Stomach (tissue), 9 donors: Measurements from ENCODE around the gene CD36. TPM values are rescaled to one million over a fixed set of nuclear protein-coding genes. Genes with fewer than 3 reads are reported as not detected.

Experiments
- DNase-seq, 2 donors: peaks; one replicate each; pipeline versions ENCODE4 v3.0.0 to v3.0.0-alpha.2; 2013 to 2019
- H3K27ac ChIP-seq, 5 donors: fragments of 200-600 bp in 4 of 5; sonication (generic) in 4 of 5; one replicate each; pipeline ENCODE4 v1.5.1; 2013 to 2019; ENCODE audit warnings: mild to moderate bottlenecking in 1 of 5, moderate library complexity in 1 of 5
- H3K27me3 ChIP-seq, 3 donors: fragments of 200-600 bp; sonication (generic); one replicate each; pipeline ENCODE4 v1.5.1; 2017 to 2019; ENCODE audit warnings: mixed run types in 1 of 3
- H3K36me3 ChIP-seq, 4 donors: fragments of 200-600 bp; sonication (generic); 1 replicate in 3 of 4; 2 replicates in 1 of 4; pipeline ENCODE4 v1.5.1; 2016 to 2019
- H3K4me1 ChIP-seq, 4 donors: fragments of 200-600 bp; sonication (generic); one replicate each; pipeline ENCODE4 v1.5.1; 2016 to 2019
- H3K4me3 ChIP-seq, 4 donors: fragments of 200-600 bp; sonication (generic) in 3 of 4; one replicate each; pipeline ENCODE4 v1.5.1; 2016 to 2019; ENCODE audit warnings: mild to moderate bottlenecking in 1 of 4
- H3K9me3 ChIP-seq, 4 donors: fragments of 200-600 bp; sonication (generic); one replicate each; pipeline ENCODE4 v1.5.1; 2016 to 2019
- CTCF ChIP-seq, 7 experiments: fragments of 450-650 bp in 4 of 7; fragments of 200-600 bp in 3 of 7; sonication (generic) in 3 of 7; IDR thresholded peaks; one replicate each; pipeline ENCODE4 v1.5.1; 2016 to 2019; ENCODE audit warnings: antibody characterized with exemption in 7 of 7, control low read depth in 2 of 7, mild to moderate bottlenecking in 1 of 7
- EP300 ChIP-seq: sonication (generic); formaldehyde crosslinking; IDR thresholded peaks from one replicate; pipeline ENCODE4 v1.6.1; 2017; ENCODE audit warnings: antibody characterized with exemption
- POLR2A ChIP-seq, 4 donors: fragments of 450-650 bp; IDR thresholded peaks; one replicate each; pipeline ENCODE4 v1.6.1; 2016; ENCODE audit warnings: antibody characterized with exemption in 4 of 4, control low read depth in 2 of 4, mild to moderate bottlenecking in 1 of 4, moderate library complexity in 1 of 4
- POLR2AphosphoS5 ChIP-seq, 3 donors: sonication (generic); formaldehyde crosslinking; IDR thresholded peaks; one replicate each; pipeline ENCODE4 v1.6.1; 2016; ENCODE audit warnings: antibody characterized with exemption in 3 of 3
- WGBS, 5 donors: extraction: QIAGEN DNeasy Blood & Tissue Kit in 3 of 5; methylation state at CpG; one replicate each; pipeline versions ENCODE4 v1.1.5 to v1.1.7; 2013 to 2018; 5-methylcytosine and 5-hydroxymethylcytosine counted together
- intact Hi-C: fragments of 100-400 bp; cut with DNase I; formaldehyde crosslinking; loops from one replicate; pipeline ENCODE4 v1.15.1; 2023; ENCODE audit warnings: low total_unique reads
- polyA plus RNA-seq, 3 donors: library from polyadenylated mRNA; stranded (reverse); fragments of 200-250 nt; gene quantifications; one replicate each; pipeline ENCODE4 v1.2.3, GENCODE V29; 2013
- total RNA-seq, 5 donors: library from RNA; depleted of rRNA; stranded (reverse); fragments of >200 nt; gene quantifications; one replicate each; pipeline versions ENCODE4 v1.1.0 to v1.2.3, GENCODE V29; 2014 to 2016
- donor health status: healthy with polysubstance abuse.
- donor health status: Bipolar disorder and iron deficiency.
- donor health status: healthy.

The CD36 gene
- total and polyA plus RNA-seq, 8 donors, result 5.5 to 346 (median 33.5) TPM

- H3K36me3 ChIP-seq, result no peaks in the 10 kb centered on the region
- H3K27me3 ChIP-seq, result no peaks in the 10 kb centered on the region
- DNase-seq, result no peak
- TF ChIP-seq CTCF (IDR thresholded peaks at IDR 0.05) (no peak), EP300 (no peak), POLR2AphosphoS5 (IDR thresholded peaks at IDR 0.05) (peak in 1 of 3 donors; percentile 23), POLR2A (IDR thresholded peaks at IDR 0.05) (no peak)
- peak overlapping the region in 1 of 5 donors; percentile 11 for H3K27ac ChIP-seq
- H3K4me3 ChIP-seq, result no peak overlapping the region
- peaks cover 12 to 60% (median 39%) of the 10 kb centered on the region in 4 donors for H3K4me1 ChIP-seq
- intact Hi-C loops, result no loop called here
- no peaks in the 10 kb centered on the region for H3K9me3 ChIP-seq
Observed at GRCh38 chr7:80608336-80608735, 30.1 kb upstream of the CD36 start.

- H3K4me3 ChIP-seq, result no peak overlapping the region
- intact Hi-C loops, result no loop called here
- TF ChIP-seq CTCF (IDR thresholded peaks at IDR 0.05) (no peak), EP300 (no peak), POLR2AphosphoS5 (IDR thresholded peaks at IDR 0.05) (no peak), POLR2A (IDR thresholded peaks at IDR 0.05) (no peak)
- H3K27me3 ChIP-seq, result no peaks in the 10 kb centered on the region
- peaks cover 12 to 60% (median 39%) of the 10 kb centered on the region in 4 donors for H3K4me1 ChIP-seq
- no peak overlapping the region for H3K27ac ChIP-seq
- 31 to 90% (median 38%) methylated on average over 1 of the region's 1 CpG for WGBS, 5 donors
- no peaks in the 10 kb centered on the region for H3K36me3 ChIP-seq
- H3K9me3 ChIP-seq, result no peaks in the 10 kb centered on the region
- DNase-seq, result no peak
Observed at GRCh38 chr7:80609751-80610150, 28.7 kb upstream of the CD36 start.

- no peak overlapping the region for H3K27ac ChIP-seq
Observed at GRCh38 chr7:80611353-80611752, 27.1 kb upstream of the CD36 start.

GRCh38 chr7:80611779-80612178 is 26.7 kb upstream of the CD36 start:
- whole genome bisulfite sequencing, 5 donors, result 9 to 18% (median 13%) methylated on average over 2 of the region's 2 CpGs
- Histone ChIP-seq H3K27me3 (no peaks in the 10 kb centered on the region), H3K4me1 (peaks cover 12 to 57% (median 38%) of the 10 kb centered on the region in 4 donors), H3K9me3 (no peaks in the 10 kb centered on the region), H3K4me3 (no peak overlapping the region), H3K27ac (no peak overlapping the region), H3K36me3 (no peaks in the 10 kb centered on the region)
- intact Hi-C loops, result no loop called here
- TF ChIP-seq CTCF (IDR thresholded peaks at IDR 0.05) (no peak), POLR2AphosphoS5 (IDR thresholded peaks at IDR 0.05) (peak in 2 of 3 donors; percentile 9 to 42)
- DNase-seq, result peak; percentile 69 to 83

More at GRCh38 chr7:80611353-80611752, 27.1 kb upstream of the CD36 start:
- Histone ChIP-seq H3K4me1 (peaks cover 12 to 60% (median 39%) of the 10 kb centered on the region in 4 donors), H3K36me3 (no peaks in the 10 kb centered on the region), H3K27me3 (no peaks in the 10 kb centered on the region), H3K4me3 (no peak overlapping the region), H3K9me3 (no peaks in the 10 kb centered on the region)
- TF ChIP-seq CTCF (IDR thresholded peaks at IDR 0.05), result no peak
- TF ChIP-seq POLR2A (IDR thresholded peaks at IDR 0.05), result no peak
- no peak for TF ChIP-seq POLR2AphosphoS5 (IDR thresholded peaks at IDR 0.05)
- TF ChIP-seq EP300, result no peak
- intact Hi-C loops, result no loop called here
- WGBS, 5 donors, result 19 to 47% (median 35%) methylated on average over 3 of the region's 3 CpGs
- DNase-seq, result no peak
